NCI-H1417 (cell line): ENCODE measurements around the gene NEURL4.
"Not testable (repeated sequence)": the region's sequence is repeated elsewhere in the genome, so short reads cannot be mapped to it uniquely, and the experiment has no call there.

Experiments
- DNase-seq, 3 experiments: peaks; one replicate each; lab custom pipeline; 2025; lab: John Stamatoyannopoulos, UW

The NEURL4 gene

DNA sequence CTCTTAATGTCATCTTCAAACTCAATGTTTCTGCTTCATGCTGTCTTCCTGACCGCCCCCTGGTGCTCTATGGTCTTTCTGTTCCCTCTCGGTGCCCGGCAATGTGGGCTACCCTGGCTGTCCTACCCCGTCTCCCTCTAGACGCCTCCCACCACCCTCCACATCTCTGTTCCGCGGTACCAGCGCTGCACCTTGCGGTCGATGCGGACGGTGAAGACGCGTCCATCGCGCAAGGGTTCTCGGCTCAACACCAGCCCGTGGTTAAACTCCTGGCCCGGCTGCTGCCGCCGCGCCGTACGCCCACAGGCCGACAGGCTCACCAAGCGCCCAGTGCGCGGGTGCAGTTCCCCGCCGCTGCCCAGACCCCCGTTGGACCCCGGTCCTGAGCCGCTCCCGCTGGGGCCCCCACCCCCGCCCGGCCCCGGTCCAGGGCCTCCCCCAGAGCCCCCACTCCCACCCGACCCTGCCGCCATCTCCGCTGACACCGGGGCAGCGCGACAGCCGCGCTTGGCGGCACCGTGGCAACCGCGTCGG lies at the start of gene NEURL4:
TSS of gene NEURL4 (minus strand) at position 496 of the 534 bp plus-strand sequence. CDS start at position 473, 23 bp downstream.
- peak in 1 of 3 experiments; percentile 50 for DNase-seq

DNA sequence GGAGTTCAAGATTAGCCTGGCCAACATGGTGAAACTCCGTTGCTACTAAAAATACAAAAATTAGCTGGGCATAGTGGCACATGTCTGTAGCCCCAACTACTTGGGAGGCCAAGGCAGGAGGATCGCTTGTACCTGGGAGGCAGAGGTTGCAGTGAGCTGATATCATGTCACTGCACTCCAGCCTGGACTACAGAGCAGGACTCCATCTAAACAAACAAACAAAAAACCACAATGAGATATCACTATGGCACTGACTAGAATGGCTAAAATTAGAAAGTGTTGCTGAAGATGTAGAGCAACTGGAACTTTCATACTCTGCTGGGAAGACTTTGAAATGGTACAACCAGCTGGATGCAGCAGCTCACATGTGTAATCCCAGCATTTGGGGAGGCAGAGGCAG lies 45.2 kb upstream of the NEURL4 start:
- no peak for DNase-seq

DNA sequence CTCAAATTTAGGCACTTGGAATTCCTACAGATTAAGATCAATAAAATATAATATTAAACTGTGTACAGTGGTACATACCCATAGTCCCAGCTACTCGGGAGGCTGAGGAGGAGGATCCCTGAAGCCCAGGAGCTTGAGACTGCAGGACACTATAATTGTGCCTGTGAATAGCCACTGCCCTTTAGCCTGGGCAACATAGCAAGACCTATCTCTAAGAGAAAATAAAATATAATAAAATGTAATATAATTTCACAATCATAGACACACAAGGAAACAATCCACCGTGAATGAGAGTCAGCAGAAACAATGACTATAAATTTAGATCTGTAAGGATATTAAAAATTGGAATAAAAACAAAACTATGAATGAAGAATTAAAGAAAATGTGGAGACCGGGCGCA lies 41.7 kb upstream of the NEURL4 start:
- no peak for DNase-seq

DNA sequence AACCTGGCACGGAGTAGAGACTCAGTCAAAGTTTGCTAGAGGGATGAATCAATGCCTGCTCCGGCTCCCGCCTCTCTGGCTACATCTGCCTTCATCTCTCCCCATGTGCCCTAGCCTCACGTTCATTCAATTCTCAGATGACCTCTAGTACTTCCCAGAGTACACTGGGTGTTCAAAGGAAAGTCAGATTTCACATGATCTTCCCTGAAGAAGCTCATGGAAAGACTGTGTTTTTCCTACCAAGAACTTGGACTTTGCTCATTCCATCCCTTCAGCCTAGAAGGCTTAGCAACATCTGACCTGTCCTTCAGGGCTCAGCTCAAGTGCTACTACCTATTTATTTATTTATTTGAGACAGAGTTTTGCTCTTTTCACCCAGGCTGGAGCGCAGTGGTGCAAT lies 40.7 kb upstream of the NEURL4 start:
- no peak for DNase-seq

DNA sequence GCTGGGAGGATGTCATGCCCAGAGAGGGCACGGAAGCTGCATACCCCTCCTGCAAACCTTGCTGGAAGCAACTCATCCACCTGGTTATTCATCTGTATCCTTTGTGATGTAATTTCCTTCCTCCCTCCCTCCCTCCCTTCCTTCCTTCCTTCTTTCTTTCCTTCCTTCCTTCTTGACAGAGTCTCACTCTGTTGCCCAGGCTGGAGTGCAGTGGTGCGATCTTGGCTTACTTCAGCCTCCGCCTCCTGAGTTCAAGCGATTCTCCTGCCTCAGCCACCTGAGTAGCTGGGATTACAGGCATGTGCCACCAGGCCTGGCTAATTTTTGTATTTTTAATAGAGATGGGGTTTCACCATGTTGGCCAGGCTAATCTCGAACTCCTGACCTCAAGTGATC lies 39.5 kb upstream of the NEURL4 start:
- not testable (repeated sequence) for DNase-seq

DNA sequence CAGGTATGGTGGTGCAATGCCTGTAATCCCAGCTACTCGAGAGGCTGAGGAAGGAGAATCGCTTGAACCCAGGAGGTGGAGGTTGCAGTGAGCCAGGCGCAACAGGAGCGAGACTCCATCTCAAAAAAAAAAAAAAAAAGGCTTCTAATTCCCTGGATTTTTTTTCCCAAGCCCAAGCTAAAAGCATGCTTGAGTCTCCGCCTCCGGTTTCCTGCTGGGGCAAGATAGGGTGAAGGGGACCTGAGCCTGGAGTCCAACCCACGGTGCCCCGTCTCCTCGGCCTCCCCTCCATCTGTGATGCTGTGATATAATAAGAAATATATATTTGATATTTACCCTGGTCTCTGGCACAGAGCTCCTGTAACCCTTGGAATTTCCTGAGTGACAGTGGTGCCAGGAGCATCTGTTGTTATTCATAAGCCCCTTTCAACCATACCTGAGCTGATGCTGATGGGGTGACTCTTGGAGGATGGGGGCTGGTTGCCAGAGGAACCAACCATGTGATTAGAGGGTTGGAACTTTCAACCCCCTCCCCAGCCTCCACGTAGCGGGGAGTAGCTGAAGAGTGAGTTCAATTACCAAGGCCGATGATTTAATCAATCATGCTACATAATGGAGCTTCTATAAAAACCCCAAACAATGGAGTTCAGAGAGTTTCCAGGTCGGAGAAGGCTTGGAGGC lies 38.9 kb upstream of the NEURL4 start:
- no peak for DNase-seq

DNA sequence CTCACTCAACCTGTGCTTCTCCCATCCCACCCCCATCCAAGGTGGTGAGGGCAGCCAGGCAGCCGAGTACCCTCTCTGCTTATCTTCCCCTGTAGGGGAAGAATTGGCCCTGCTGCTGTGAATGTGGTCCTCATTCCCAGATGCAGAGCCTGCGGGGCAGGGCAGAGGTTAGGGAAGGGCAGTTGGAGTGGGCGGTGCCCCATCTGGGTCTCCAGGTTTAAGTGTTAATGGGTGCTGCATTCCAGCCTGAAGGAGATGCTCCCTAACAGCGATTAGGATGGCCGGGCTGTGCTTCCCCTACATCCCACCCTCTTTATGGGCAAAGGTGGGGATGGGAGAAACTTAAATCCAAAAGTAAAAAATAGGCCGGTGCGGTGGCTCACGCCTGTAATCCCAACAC lies 37.9 kb upstream of the NEURL4 start:
- no peak for DNase-seq

DNA sequence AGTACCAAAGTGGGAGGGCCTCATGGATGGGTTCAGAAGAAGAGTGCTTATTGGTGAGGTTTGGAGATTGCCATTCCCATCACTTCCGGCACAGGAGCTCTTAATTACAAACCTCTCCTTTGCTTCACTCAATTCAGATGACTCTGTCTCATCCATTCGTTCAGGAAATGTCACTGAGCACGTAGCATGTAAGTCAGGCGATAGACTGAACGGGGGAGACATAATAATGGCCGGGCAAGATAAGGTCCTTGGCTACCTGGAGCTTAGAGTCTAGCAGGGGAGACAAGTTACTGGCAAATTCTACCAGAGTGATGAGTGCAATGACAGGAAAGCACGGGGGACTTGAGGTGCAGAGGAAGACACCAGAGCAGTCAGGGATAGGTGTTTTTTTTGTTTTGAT lies 36.8 kb upstream of the NEURL4 start:
- not testable (repeated sequence) for DNase-seq

GRCh38 chr17:7363311-7363710 lies 34.2 kb upstream of the NEURL4 start:
- DNase-seq: no peak

- no peak for DNase-seq
Observed at GRCh38 chr17:7361906-7362305, 32.8 kb upstream of the NEURL4 start.

GRCh38 chr17:7357381-7357780 lies 28.2 kb upstream of the NEURL4 start:
- no peak for DNase-seq

- DNase-seq: no peak
Observed at GRCh38 chr17:7356756-7357155, 27.6 kb upstream of the NEURL4 start.

DNA sequence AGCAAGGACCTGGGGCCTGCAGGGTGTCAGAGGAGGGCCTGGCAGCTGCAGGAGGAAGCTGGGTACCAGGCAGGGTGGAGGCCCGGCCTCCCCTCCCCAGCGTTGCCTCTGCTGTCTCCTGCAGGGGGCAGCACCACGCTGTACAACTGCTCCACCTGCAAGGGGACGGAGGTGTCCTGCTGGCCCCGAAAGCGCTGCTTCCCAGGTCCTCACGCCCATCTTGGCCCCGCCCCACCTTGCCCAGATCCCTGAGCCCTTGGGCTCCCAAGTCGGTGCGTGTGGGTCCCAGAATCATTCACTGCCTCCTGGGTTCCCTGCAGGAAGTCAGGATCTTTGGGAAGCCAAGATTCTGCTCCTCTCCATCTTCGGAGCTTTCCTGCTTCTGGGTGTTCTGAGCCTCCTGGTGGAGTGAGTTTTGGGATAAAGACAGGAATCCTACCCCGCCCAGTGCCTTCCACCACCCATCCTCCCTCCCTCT lies 27.0 kb upstream of the NEURL4 start:
- peak; percentile 38 to 65 (median 51) for DNase-seq

- no peak for DNase-seq
Observed at GRCh38 chr17:7355573-7355972, 26.4 kb upstream of the NEURL4 start.

DNA sequence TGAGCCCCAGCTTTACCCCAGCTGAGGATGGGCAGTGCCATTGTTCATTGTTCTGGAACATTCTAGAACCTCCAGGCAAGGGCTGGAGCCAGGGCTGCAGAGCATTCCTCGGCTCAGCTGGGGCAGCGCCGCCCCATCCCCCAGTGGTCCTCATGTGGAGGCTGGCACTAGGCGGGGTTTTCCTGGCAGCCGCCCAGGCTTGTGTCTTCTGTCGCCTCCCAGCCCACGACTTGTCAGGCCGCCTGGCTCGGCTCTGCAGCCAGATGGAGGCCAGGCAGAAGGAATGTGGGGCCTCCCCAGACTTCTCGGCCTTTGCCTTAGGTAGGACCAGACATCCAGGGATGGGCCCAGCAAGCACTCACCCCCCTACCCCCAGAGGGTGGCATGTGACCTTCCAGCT lies 25.9 kb upstream of the NEURL4 start, which contains the start of gene TMEM95:
TSS of gene TMEM95 (plus strand) at position 104 of the 400 bp plus-strand sequence. CDS start at position 153, 49 bp downstream.
- peak in 1 of 3 experiments; percentile 2 for DNase-seq

DNA sequence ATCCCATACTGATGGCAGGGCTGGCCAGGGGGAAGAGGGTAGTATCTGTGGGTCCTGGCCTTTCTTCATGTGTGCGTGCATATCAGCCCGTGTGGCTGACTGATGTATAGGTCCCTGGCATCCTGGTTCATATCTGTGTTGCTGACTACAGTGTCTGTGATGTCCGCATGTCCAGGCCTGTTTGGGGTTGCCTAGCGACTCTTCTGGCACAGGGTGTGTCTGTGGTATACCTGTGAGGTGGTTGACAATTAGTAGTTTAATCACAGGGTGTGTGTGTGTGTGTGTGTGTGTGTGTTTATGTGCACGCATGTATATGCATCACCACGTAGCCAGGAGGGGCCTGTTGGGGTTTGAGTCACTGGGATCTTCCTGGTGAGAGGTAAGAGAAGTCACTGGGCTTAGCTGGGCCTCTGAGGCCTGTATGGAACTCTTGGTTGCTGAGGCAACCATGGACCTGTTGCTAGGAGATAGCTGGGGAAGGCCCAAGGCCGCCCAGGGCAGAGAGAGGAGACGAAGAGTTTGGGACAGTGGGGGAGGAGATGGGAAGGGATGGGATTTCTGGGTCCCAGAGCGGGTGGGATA lies 25.2 kb upstream of the NEURL4 start:
- DNase-seq: peak in 2 of 3 experiments; percentile 39 to 64

- DNase-seq: no peak
Observed at GRCh38 chr17:7352910-7353635, 23.9 kb upstream of the NEURL4 start.

DNA sequence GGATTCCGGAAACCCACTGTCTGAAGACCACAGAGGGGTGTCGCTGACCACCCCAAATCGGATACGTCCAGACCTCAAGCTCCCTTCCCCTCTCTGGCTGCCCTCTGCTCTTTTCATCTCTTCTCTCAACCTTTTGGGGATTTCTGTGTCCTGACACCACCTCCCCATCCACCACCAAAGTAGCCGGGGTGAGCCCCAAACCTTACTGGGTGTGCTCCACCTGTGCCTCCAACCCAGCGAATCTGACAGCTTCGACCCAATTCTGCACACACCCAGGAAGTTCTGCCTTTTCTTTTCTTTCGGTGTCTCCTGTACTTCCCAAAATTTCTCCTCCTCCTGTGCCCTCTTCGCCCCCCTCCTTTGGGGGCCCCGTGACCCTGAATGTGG lies 23.4 kb upstream of the NEURL4 start:
- DNase-seq: no peak

DNA sequence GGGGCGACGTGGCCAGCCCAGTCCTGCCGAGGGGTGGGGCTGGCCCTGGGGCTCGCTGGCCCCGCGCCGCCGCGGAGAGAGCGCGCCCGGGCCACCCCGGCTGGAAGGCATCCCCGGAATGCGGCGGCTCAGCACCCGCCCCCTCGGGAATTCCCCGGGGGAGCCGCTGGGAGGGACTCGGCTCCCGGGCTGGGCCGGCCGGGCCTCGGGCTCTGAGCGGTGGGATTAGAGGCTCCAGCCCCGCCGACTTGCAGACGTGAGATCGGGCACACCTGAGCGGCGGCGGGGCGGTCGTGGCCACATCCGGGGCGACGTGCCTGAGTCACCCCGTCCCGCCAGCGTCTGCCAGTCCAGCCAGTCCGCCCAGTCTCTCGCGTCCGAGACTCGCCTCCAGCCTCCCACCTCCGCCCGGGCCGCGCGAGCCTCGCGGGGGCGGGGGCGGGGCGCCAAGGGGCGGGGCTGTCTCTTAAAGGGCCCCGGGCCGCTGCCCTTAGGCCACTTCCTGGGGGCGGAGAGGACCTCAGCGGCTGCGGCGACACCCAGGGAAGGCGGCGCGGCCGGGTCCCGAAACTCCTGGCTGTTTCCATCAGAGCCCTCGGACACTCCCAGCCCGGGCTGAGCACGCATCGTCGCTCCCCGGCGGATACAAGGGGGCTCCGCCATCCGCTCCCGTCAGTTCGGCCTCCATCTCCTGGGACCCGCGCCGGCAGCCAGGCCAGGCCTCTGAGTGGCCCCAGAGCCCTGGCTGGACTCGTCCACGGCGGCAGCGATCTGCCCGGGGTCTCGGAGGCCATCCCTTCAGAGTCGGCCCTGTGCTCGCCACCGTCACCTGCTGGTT lies 22.7 kb upstream of the NEURL4 start, which contains the start of gene KCTD11:
TSS of gene KCTD11 (plus strand) at position 498 of the 838 bp plus-strand sequence.
- peak; percentile 33 to 71 (median 57) for DNase-seq

GRCh38 chr17:7348478-7349242 lies 19.5 kb upstream of the NEURL4 start:
- no peak for DNase-seq
